B cell (primary cell): ENCODE results near the gene TECPR2. TPM values are rescaled to one million over a fixed set of nuclear protein-coding genes. Genes with fewer than 3 reads are reported as not detected.

Source experiments
- ATAC-seq: fragments of 200-7000 bp; cut with Tn5 transposase; one replicate; pipeline ENCODE4 v1.10.0; 2021; ENCODE audit warnings: low read depth, mild to moderate bottlenecking, moderate number of reproducible peaks, moderate library complexity
- CTCF ChIA-PET: fragments of 350-600 bp; sonication (Branson Sonifier 250); formaldehyde crosslinking; loops from one replicate; lab custom pipeline; 2021; ENCODE audit warnings: antibody characterized with exemption, inconsistent platforms; lab: Charles Lee
- POLR2A ChIA-PET: fragments of 350-600 bp; sonication (Branson Sonifier 250); formaldehyde crosslinking; loops from one replicate; lab custom pipeline; 2021; ENCODE audit warnings: antibody characterized with exemption; lab: Charles Lee
- DNase-seq: peaks from one replicate; pipeline ENCODE4 v3.0.0; 2013
- H2AFZ ChIP-seq: 2 replicates; pipeline ENCODE4 v1.6.1; 2012; ENCODE audit warnings: mild to moderate bottlenecking, low read depth, low read length; ENCODE audit not compliant: insufficient read depth, poor library complexity, severe bottlenecking
- H3K27ac ChIP-seq, 2 donors: 1 replicate in 1 of 2; 2 replicates in 1 of 2; pipeline ENCODE4 v1.5.1; 2012 to 2013; ENCODE audit warnings: low read length in 2 of 2, mild to moderate bottlenecking in 2 of 2, moderate library complexity in 1 of 2
- H3K27me3 ChIP-seq, 4 experiments: fragments of 200-600 bp in 1 of 4; sonication (generic) in 1 of 4; replicated peaks in 1 of 4; 1 replicate in 2 of 4; 2 replicates in 2 of 4; pipeline versions ENCODE4 v1.6.1 to v1.7.0; 2013 to 2016; ENCODE audit warnings: low read length in 3 of 4, mild to moderate bottlenecking in 2 of 4, mixed read lengths in 1 of 4, moderate library complexity in 1 of 4; ENCODE audit not compliant: insufficient read depth in 4 of 4, control insufficient read depth in 3 of 4; ENCODE audit errors: control extremely low read depth in 1 of 4
- H3K36me3 ChIP-seq, 2 experiments: replicated peaks in 1 of 2; 1 replicate in 1 of 2; 2 replicates in 1 of 2; pipeline versions ENCODE4 v1.6.1 to v1.7.1; 2013; ENCODE audit warnings: low read length in 1 of 2; ENCODE audit not compliant: insufficient read depth in 2 of 2, control insufficient read depth in 1 of 2; ENCODE audit errors: control extremely low read depth in 1 of 2, extremely low read depth in 1 of 2
- H3K4me1 ChIP-seq, 2 donors: fragments of 200-600 bp in 1 of 2; sonication (generic) in 1 of 2; 1 replicate in 1 of 2; 2 replicates in 1 of 2; pipeline versions ENCODE4 v1.5.1 to v1.6.1; 2013 to 2017; ENCODE audit warnings: low read length in 2 of 2; ENCODE audit not compliant: control insufficient read depth in 2 of 2, insufficient read depth in 2 of 2
- H3K4me2 ChIP-seq: replicated peaks from 2 replicates; pipeline ENCODE3; 2012; ENCODE audit warnings: mild to moderate bottlenecking, low read depth, low read length; ENCODE audit not compliant: poor library complexity, severe bottlenecking
- H3K4me3 ChIP-seq, 5 experiments: fragments of 200-600 bp in 1 of 5; sonication (generic) in 1 of 5; 1 replicate in 3 of 5; 2 replicates in 2 of 5; pipeline versions ENCODE4 v1.5.1 to v1.7.0; 2011 to 2016; ENCODE audit warnings: low read length in 4 of 5, mild to moderate bottlenecking in 4 of 5, low read depth in 2 of 5, control low read depth in 1 of 5, moderate library complexity in 1 of 5; ENCODE audit not compliant: insufficient read depth in 1 of 5; ENCODE audit errors: control extremely low read depth in 1 of 5, extremely low read depth in 1 of 5
- H3K79me2 ChIP-seq: fragments of 200-600 bp; sonication (generic); one replicate; pipeline ENCODE4 v1.6.0; 2016; ENCODE audit warnings: low read length; ENCODE audit not compliant: control insufficient read depth, insufficient read depth
- H3K9ac ChIP-seq: fragments of 200-600 bp; sonication (generic); 2 replicates; pipeline ENCODE4 v1.6.1; 2017; ENCODE audit warnings: mild to moderate bottlenecking, low read length, moderate library complexity
- H3K9me3 ChIP-seq, 3 donors: one replicate each; pipeline versions ENCODE4 v1.6.1 to v1.7.1; 2013; ENCODE audit warnings: low read length in 2 of 3; ENCODE audit not compliant: control insufficient read depth in 2 of 3, insufficient read depth in 1 of 3; ENCODE audit errors: control extremely low read depth in 1 of 3
- H4K20me1 ChIP-seq: 2 replicates; pipeline ENCODE4 v1.6.0; 2012; ENCODE audit warnings: mild to moderate bottlenecking, low read length; ENCODE audit not compliant: insufficient read depth, control insufficient read depth, poor library complexity, severe bottlenecking
- H3K27ac Mint-ChIP-seq: one replicate; pipeline ENCODE4 v1.8.0; 2021; ENCODE audit warnings: mixed read lengths
- H3K27me3 Mint-ChIP-seq: one replicate; pipeline ENCODE4 v1.8.0; 2021; ENCODE audit warnings: mixed read lengths
- H3K4me1 Mint-ChIP-seq: one replicate; pipeline ENCODE4 v1.8.0; 2021; ENCODE audit warnings: mixed read lengths
- H3K4me3 Mint-ChIP-seq: one replicate; pipeline ENCODE4 v1.8.0; 2021; ENCODE audit warnings: mixed read lengths
- H3K9me3 Mint-ChIP-seq: one replicate; pipeline ENCODE4 v1.8.0; 2022; ENCODE audit warnings: mixed read lengths; ENCODE audit not compliant: insufficient read depth
- CTCF ChIP-seq: fragments of 200-600 bp; IDR thresholded peaks from one replicate; pipeline ENCODE4 v1.8.0; 2022; ENCODE audit warnings: antibody characterized with exemption, mild to moderate bottlenecking
- EZH2 ChIP-seq: IDR thresholded peaks from 2 replicates; pipeline ENCODE4 v1.6.1; 2012; ENCODE audit warnings: borderline replicate concordance, low read depth, mild to moderate bottlenecking, moderate library complexity, low read length; ENCODE audit not compliant: insufficient read depth, poor library complexity, severe bottlenecking
- WGBS: methylation state at CpG from one replicate; pipeline ENCODE4 v1.1.5; 2013; ENCODE audit warnings: missing lambda C conversion rate; ENCODE audit not compliant: insufficient coverage; 5-methylcytosine and 5-hydroxymethylcytosine counted together
- intact Hi-C: fragments of 100-400 bp; cut with micrococcal nuclease; formaldehyde crosslinking; loops from one replicate; pipeline ENCODE4 v1.10.0; 2022
- polyA plus RNA-seq: library from polyadenylated mRNA; depleted of rRNA; stranded (reverse); fragments of >200 nt; gene quantifications from 2 replicates; pipeline ENCODE4 v1.2.3, GENCODE V29; 2012
- total RNA-seq, 2 donors: library from RNA; stranded (reverse); fragments of 120-200 nt in 1 of 2; gene quantifications; 1 replicate in 1 of 2; 2 replicates in 1 of 2; pipeline versions ENCODE4 v1.2.3 to v1.2.4, GENCODE V29; 2013 to 2022

The TECPR2 gene
- total and polyA plus RNA-seq, 2 donors (not counting 1 experiment from before 2014, with no cell fraction given) = 4.7 to 10.8 TPM

- no peaks in the 10 kb centered on the region for H3K4me1 Mint-ChIP-seq
- Histone ChIP-seq H3K4me1 (no peaks in the 10 kb centered on the region), H3K4me3 (no peak overlapping the region), H3K9me3 (no peaks in the 10 kb centered on the region), H3K4me2 (no peak overlapping the region), H3K79me2 (no peaks in the 10 kb centered on the region), H3K9ac (no peak overlapping the region), H3K27ac (no peak overlapping the region), H4K20me1 (no peaks in the 10 kb centered on the region), H3K27me3 (no peaks in the 10 kb centered on the region), H3K36me3 (peaks cover 0 to 4% of the 10 kb centered on the region in 2 experiments), H2AFZ (no peak overlapping the region)
- H3K27ac Mint-ChIP-seq = no peak overlapping the region
- ChIA-PET POLR2A (no interaction called here), CTCF (no interaction called here)
- H3K4me3 Mint-ChIP-seq = no peak overlapping the region
- DNase-seq = no peak
- WGBS = 92% methylated on average over 3 of the region's 3 CpGs
- TF ChIP-seq EZH2 (no peak), CTCF (no peak)
- H3K27me3 Mint-ChIP-seq = no peaks in the 10 kb centered on the region
- ATAC-seq = no peak
- no peaks in the 10 kb centered on the region for H3K9me3 Mint-ChIP-seq
- intact Hi-C loops = no loop called here
These were observed 138.0 kb downstream of the TECPR2 start for GRCh38 chr14:102500713-102501112.

- intact Hi-C loops = no loop called here
- POLR2A ChIA-PET = no interaction called here
- H3K79me2 ChIP-seq = no peaks in the 10 kb centered on the region
- no peak overlapping the region for H3K4me3 ChIP-seq
- no peak for ATAC-seq
- CTCF ChIA-PET = no interaction called here
- no peak overlapping the region for H3K9ac ChIP-seq
- 93% methylated on average over 17 of the region's 20 CpGs for WGBS
- H3K9me3 ChIP-seq = no peaks in the 10 kb centered on the region
- H3K27me3 Mint-ChIP-seq = no peaks in the 10 kb centered on the region
- no peaks in the 10 kb centered on the region for H3K4me1 Mint-ChIP-seq
- H2AFZ ChIP-seq = no peak overlapping the region
- no peak overlapping the region for H3K27ac Mint-ChIP-seq
- H3K4me1 ChIP-seq = no peaks in the 10 kb centered on the region
- no peak overlapping the region for H3K4me3 Mint-ChIP-seq
- DNase-seq = no peak
- H3K9me3 Mint-ChIP-seq = no peaks in the 10 kb centered on the region
- H3K4me2 ChIP-seq = no peak overlapping the region
- H3K36me3 ChIP-seq = peaks cover 0 to 4% of the 10 kb centered on the region in 2 experiments
- no peak overlapping the region for H3K27ac ChIP-seq
- H3K27me3 ChIP-seq = no peaks in the 10 kb centered on the region
- no peak for TF ChIP-seq CTCF
- TF ChIP-seq EZH2 = no peak
- no peaks in the 10 kb centered on the region for H4K20me1 ChIP-seq
These were observed 139.1 kb downstream of the TECPR2 start for GRCh38 chr14:102501751-102502315.
